Measurements from ENCODE around the gene TRIM66. TPM values are rescaled to one million over a fixed set of nuclear protein-coding genes. Genes with fewer than 3 reads are reported as not detected.
"Not testable (repeated sequence)": the region's sequence is repeated elsewhere in the genome, so short reads cannot be mapped to it uniquely, and the experiment has no call there.

TRIM66 gene
- total RNA-seq, 1 donor from 2014 or later = 3.0 TPM

GRCh38 chr11:8671193-8671612 is 11.3 kb downstream of the TRIM66 start:
- DNase-seq (ENCODE audit: low spot score) = no peak

GRCh38 chr11:8670081-8670480 is 12.4 kb downstream of the TRIM66 start:
- DNase-seq (ENCODE audit: low spot score); intact Hi-C loops (cut with DNase I): not testable (repeated sequence)

More at GRCh38 chr11:8671193-8671612, 11.3 kb downstream of the TRIM66 start:
- intact Hi-C loops (cut with DNase I) = no loop called here

GRCh38 chr11:8665222-8665621 is 17.2 kb downstream of the TRIM66 start:
- no peak for DNase-seq (ENCODE audit: low spot score)
- intact Hi-C loops (cut with DNase I) = no loop called here

- intact Hi-C loops (cut with DNase I) = no loop called here
- DNase-seq (ENCODE audit: low spot score) = no peak
Measured at GRCh38 chr11:8661001-8661795, 21.3 kb downstream of the TRIM66 start.

GRCh38 chr11:8658321-8659057 is 24.0 kb downstream of the TRIM66 start:
- no peak for DNase-seq (ENCODE audit: low spot score)
- intact Hi-C loops (cut with DNase I) = no loop called here

- DNase-seq (ENCODE audit: low spot score) = no peak
- intact Hi-C loops (cut with DNase I) = no loop called here
Measured at GRCh38 chr11:8656291-8656690, 26.2 kb downstream of the TRIM66 start.

- no peak for DNase-seq (ENCODE audit: low spot score)
- intact Hi-C loops (cut with DNase I) = no loop called here
Measured at GRCh38 chr11:8654503-8654902, 28.0 kb downstream of the TRIM66 start.

GRCh38 chr11:8652140-8652539 is 30.3 kb downstream of the TRIM66 start:
- DNase-seq (ENCODE audit: low spot score) = no peak
- intact Hi-C loops (cut with DNase I) = no loop called here

- intact Hi-C loops (cut with DNase I) = no loop called here
- no peak for DNase-seq (ENCODE audit: low spot score)
Measured at GRCh38 chr11:8650401-8650990, 32.0 kb downstream of the TRIM66 start.

GRCh38 chr11:8649361-8649760 is 33.1 kb downstream of the TRIM66 start:
- no peak for DNase-seq (ENCODE audit: low spot score)

GRCh38 chr11:8646873-8647272 is 35.6 kb downstream of the TRIM66 start:
- DNase-seq (ENCODE audit: low spot score) = no peak
- intact Hi-C loops (cut with DNase I) = no loop called here

More at GRCh38 chr11:8649361-8649760, 33.1 kb downstream of the TRIM66 start:
- intact Hi-C loops (cut with DNase I) = no loop called here

GRCh38 chr11:8642196-8642841 is 40.1 kb downstream of the TRIM66 start:
- DNase-seq (ENCODE audit: low spot score) = no peak

GRCh38 chr11:8641332-8641731 is 41.1 kb downstream of the TRIM66 start:
- intact Hi-C loops (cut with DNase I) = no loop called here
- DNase-seq (ENCODE audit: low spot score) = no peak

More at GRCh38 chr11:8642196-8642841, 40.1 kb downstream of the TRIM66 start:
- intact Hi-C loops (cut with DNase I) = no loop called here

GRCh38 chr11:8640267-8640906 is 42.1 kb downstream of the TRIM66 start:
- intact Hi-C loops (cut with DNase I) = no loop called here

GRCh38 chr11:8639655-8640054 is 42.8 kb downstream of the TRIM66 start:
- intact Hi-C loops (cut with DNase I) = no loop called here
- no peak for DNase-seq (ENCODE audit: low spot score)

More at GRCh38 chr11:8640267-8640906, 42.1 kb downstream of the TRIM66 start:
- no peak for DNase-seq (ENCODE audit: low spot score)

- intact Hi-C loops (cut with DNase I) = no loop called here
- DNase-seq (ENCODE audit: low spot score) = no peak
Measured at GRCh38 chr11:8638300-8638699, 44.2 kb downstream of the TRIM66 start.

- intact Hi-C loops (cut with DNase I) = no loop called here
- DNase-seq (ENCODE audit: low spot score) = no peak
Measured at GRCh38 chr11:8636127-8636526, 46.3 kb downstream of the TRIM66 start.

- no peak for DNase-seq (ENCODE audit: low spot score)
Measured at GRCh38 chr11:8634498-8634897, 48.0 kb downstream of the TRIM66 start.

GRCh38 chr11:8631395-8632118 is 50.9 kb downstream of the TRIM66 start:
- no peak for DNase-seq (ENCODE audit: low spot score)

More at GRCh38 chr11:8634498-8634897, 48.0 kb downstream of the TRIM66 start:
- intact Hi-C loops (cut with DNase I) = no loop called here

More at GRCh38 chr11:8631395-8632118, 50.9 kb downstream of the TRIM66 start:
- intact Hi-C loops (cut with DNase I) = no loop called here
